Right kidney (tissue), 1 donor: ENCODE data around the gene KCTD10.
"Not testable (repeated sequence)": the region's sequence is repeated elsewhere in the genome, so short reads cannot be mapped to it uniquely, and the experiment has no call there.

Source experiments
- DNase-seq: peaks from one replicate; pipeline ENCODE4 v3.0.0-alpha.2; 2016

KCTD10 gene

GRCh38 chr12:109418848-109419480 is 58.1 kb downstream of the KCTD10 start:
- no peak for DNase-seq

GRCh38 chr12:109406147-109406546 is 71.0 kb downstream of the KCTD10 start:
- DNase-seq, result not testable (repeated sequence)

GRCh38 chr12:109404841-109405240 is 72.3 kb downstream of the KCTD10 start:
- DNase-seq, result not testable (repeated sequence)
